Erythroblast (primary cell): Measurements from ENCODE around the gene IDH1.
"Not testable (repeated sequence)": the region's sequence is repeated elsewhere in the genome, so short reads cannot be mapped to it uniquely, and the experiment has no call there.

Experiments
- DNase-seq, 2 experiments: peaks; one replicate each; lab custom pipeline; 2025; lab: John Stamatoyannopoulos, UW
- GATA1 ChIP-seq: IDR thresholded peaks from 2 replicates; pipeline ENCODE4 v1.6.1; 2011; ENCODE audit warnings: low read depth, mild to moderate bottlenecking, control low read depth, low read length, moderate library complexity
- POLR2A ChIP-seq: IDR thresholded peaks from 2 replicates; pipeline ENCODE4 v1.6.1; 2011; ENCODE audit warnings: mild to moderate bottlenecking, low read length

Gene IDH1

DNA sequence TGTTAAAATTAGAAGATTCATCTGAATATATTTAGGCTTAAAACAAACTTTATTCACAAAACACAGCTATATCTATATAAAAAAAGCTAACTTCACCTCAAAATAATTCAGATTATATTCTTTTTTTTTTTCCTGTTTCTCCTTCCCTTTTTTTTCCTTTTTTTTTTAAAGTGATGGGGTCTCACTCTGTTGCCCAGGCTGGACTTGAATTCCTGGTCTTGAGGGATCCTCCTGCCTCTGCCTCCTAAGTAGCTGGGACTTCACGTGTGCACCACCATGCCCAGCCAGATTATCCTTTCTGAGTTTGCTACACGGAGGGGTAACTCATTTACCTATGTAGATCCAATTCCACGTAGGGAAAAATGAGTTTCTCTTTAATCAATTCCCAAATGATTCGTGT, 3.8 kb downstream of the IDH1 start:
- no peak for DNase-seq
- TF ChIP-seq GATA1: no peak
- no peak for TF ChIP-seq POLR2A

DNA sequence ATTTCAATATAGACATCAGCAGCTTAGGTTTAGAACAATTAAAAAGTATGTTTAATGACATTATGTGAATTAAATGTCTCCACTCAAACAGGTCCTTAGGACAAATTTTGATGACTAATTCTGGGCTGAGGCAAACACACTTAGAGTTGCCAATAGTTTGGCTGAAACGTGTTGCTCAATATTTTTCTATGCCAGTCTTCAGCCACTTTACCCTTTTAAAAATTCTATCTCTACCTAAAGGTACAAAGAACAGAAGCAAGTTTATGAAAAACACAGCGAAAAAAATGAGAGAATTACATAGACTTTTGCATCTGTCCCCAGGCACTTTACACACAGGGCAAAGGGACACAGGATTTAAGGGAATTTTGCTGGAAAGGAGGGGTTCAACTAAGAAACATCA, 4.5 kb downstream of the IDH1 start:
- TF ChIP-seq POLR2A: no peak
- no peak for TF ChIP-seq GATA1
- DNase-seq: peak; percentile 4 to 62

DNA sequence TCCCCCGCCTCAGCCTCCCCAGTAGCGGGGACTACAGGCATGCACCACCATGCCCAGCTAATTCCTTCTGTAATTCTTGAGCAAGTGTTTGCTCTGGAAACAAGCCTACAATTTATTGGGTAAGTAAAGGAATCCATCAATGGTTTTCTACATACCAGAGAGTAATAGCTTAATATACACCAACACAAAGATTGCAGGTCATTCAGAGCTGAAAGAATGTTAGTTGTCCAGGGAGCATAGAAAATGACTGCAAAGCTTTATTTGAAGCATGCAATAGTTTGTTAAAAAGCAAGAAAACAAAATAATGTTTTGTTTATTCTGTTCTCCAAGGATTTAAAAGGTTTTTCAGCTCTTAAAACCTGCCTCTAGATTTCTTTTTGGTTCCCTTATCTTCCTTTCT, 5.6 kb downstream of the IDH1 start:
- no peak for DNase-seq
- TF ChIP-seq GATA1: no peak
- TF ChIP-seq POLR2A: no peak

DNA sequence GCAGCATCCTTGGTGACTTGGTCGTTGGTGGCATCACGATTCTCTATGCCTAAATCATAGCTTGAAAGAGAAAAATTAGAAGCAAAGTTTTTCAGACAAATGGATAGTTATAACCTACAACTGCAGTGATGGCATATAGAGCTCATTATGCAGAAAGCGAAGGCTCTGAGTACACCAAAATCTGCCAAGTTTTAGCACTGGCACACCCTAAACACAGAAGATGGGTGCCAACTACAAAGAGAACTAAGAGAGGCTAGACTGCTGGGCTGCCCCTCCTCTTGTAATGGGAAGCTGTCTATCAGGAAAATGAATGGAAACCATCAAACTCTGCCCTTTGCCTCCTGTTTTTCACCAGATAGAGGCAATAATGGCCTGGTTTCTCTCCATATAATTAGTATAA, 6.3 kb downstream of the IDH1 start:
- DNase-seq: no peak
- TF ChIP-seq POLR2A (no peak), GATA1 (no peak)

DNA sequence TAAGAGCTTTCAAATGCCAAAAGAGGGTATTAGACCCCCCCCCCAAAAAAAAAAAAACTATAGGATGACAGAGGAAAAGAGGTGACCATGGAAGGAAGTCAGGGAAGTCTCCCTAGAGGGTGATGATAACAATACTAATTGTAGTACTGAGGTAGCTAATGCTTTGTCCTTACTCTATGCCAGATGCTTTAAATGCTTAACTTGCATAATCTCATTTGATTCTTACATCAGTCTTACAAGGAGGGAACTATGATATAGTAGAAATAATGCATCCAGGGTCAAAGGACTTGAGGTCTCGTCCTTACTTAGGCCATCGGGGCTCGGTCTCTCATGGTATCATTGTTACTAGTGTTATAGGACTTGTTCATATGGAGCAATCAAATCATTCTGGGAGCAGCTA, 9.1 kb downstream of the IDH1 start:
- no peak for DNase-seq
- TF ChIP-seq POLR2A: no peak
- no peak for TF ChIP-seq GATA1

DNA sequence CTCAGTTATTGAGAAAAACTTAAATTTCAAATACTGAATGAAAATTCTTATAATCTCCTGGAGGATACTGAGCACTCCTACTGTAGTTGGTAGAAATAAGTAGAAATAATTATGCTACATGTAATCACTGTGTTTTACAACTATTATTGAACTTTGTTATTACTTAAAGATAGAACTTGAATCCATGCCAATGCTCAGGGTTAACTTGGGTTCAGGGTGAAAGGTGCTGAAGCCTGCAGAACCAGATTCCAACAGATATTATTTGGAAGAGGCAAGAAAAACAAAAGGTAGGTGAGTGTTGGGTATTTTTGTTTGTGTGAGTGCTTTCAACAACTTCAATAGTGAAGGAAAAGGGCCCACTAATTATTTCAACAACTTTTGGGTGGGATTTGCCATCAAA, 10.4 kb downstream of the IDH1 start:
- no peak for TF ChIP-seq GATA1
- TF ChIP-seq POLR2A: no peak

DNA sequence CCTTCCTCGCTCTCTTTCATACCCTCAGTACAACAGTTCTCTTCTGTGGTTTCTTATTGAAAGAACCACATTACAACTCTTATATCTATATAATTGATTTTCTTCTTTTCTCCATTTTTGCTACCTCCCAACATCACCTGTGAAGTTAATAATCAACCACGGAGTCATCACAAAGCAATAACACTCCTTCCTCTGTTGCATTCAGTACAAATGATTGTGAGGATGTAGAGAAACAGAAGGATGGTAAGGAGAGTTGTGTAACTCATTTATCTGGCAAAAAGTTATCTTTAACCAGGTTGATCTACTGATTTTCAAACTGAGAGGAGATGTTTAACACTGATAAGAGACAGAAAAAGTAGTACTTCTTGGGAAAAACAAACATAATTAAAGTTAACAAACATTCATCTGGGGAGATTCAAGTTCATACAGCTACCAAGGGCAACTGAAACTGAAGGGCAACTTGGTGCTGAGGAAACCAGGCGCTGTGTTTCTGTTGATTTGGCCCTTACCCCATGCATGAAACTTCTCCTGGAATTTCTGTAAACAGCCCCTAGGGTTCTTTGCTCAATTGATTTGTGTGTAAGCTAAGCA, 14.2 kb downstream of the IDH1 start:
- DNase-seq: no peak
- TF ChIP-seq POLR2A: no peak
- no peak for TF ChIP-seq GATA1

More for the DNA sequence above, 10.4 kb downstream of the IDH1 start:
- DNase-seq: no peak

DNA sequence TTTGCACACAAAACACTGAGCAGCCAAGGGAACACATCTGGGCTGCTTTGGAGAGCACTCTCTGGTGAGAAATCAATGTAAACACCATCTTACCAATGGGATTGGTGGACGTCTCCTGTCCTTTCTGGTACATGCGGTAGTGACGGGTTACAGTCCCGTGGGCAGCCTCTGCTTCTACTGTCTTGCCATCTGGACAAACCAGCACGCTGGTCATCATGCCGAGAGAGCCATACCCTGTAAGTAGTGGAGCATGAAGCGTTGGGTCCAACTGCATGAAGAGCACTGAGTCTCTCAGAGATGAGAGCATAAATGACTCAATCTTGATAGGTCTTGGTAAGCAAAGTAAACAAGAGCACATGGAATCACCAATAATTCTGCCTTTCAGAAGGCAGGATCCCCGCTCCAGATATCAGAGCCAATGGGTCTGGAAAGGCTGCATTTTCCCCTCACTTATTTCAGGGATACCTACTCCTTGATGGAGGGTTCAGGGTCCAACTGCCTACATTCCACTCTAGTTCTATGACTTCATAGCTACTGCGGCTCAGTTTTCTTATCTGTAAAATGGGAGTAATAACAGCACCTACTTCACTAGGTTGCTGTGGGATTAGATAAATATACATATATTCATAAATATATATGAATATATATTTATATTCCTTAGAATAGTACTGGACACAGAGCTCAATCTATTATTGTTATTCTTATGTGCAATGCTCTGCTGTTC, 14.9 kb downstream of the IDH1 start:
- no peak for DNase-seq
- TF ChIP-seq GATA1 (no peak), POLR2A (no peak)

DNA sequence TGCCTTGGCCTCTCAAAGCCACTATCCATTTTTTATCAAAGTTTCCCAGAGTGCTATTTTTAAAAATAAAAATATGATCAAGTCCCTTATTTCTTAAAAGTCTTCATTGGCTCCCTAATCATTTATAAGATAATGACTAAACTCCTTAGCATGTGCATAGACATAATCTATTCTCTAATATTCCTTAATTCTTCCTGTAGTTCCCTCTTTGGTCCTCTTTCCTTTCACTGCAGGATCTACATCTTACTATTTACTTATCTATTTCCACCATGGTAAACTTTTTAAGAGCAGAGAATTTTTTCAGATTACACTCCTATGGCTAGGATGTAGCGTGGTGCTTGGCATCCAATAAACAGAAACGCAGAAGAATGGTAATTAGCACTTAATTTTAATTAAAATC, 19.0 kb downstream of the IDH1 start:
- DNase-seq: no peak
- TF ChIP-seq POLR2A (no peak), GATA1 (no peak)

DNA sequence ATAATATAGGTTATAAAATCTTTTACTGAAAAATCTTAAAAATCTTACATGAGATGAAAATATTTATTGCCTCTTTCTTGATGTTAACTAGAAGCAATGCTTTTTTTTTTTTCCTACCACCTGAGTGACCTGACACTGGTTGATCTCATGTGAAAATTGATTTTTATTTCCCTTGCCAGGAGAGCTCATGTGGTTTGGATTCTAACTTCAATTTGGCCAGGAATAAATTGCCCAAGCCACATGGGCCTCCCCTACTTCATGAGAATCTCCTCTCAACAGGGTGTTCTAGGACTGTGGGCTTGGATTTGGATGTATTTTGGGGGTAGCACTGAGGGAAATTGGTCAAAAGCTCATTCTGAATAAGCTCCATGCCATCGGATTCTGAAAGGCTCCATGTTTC, 20.1 kb downstream of the IDH1 start:
- TF ChIP-seq POLR2A (no peak), GATA1 (no peak)

DNA sequence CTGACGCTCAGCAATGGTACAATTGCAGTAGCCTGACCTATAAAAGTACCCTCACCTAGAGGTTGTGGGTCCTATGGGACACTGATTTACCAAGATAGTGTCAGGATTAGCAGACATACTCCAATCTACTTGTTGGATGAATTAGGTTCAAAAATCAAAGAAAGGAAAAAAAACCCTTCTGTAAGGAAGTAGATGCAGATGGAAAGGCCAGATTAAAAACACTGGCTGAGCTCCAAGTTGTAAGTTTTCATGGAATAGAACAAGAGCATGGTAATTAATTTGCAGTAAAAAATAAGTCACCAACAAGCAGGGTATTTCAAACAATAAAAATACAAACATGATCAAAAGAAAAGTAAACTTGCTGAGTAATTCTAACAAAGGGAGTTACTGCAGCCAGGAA, 26.4 kb downstream of the IDH1 start:
- TF ChIP-seq POLR2A (no peak), GATA1 (no peak)
- DNase-seq: no peak

More for the DNA sequence above, 20.1 kb downstream of the IDH1 start:
- DNase-seq: no peak

DNA sequence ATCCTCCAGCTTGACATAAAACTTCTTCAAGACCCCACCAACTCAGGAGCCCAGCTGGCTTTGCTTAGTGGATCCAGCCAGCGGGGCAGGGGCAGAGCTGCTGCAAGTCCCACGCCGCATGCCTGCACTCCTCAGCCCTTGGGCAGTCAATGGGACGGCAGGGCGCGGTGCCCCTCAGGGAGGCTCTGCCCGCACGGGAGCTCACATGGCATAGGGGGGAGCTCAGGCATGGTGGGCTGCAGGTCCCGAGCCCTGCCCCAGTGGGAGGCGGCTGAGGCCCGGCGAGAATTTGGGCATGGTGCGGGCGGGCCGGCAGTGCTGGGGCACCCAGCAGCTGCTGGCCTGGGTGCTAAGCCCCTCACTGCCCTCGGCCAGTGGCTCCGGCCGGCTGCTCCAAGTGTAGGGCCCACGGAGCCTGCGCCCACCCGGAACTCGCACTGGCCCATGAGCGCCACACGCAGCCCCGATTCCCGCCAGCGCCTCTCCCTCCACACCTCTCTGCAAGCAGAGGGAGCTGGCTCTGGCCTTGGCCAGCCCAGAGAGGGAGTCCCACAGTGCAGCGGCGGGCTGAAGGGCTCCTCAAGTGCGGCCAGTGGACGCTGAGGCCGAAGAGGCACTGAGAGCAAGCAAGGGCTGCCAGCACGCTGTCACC, 27.2 kb downstream of the IDH1 start:
- no peak for DNase-seq
- no peak for TF ChIP-seq POLR2A
- no peak for TF ChIP-seq GATA1

DNA sequence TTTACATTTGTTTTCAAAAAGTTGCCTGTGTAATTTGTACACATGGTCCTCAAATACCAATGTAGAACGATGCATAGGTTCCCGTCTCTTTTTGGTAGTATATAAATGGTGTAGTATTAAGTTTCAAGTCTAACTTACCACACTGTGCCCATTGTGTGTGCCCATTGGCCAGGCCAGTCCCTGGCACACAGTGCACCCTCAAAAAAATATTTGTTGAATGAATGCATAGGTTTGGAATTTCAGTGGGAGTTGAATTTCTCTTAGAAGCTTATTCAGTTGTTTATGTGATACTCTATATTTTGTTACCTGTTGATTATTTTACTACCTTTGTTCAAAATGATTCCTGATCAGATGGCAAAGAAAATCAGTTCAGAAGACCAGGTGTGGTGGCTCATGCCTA, 30.1 kb downstream of the IDH1 start:
- DNase-seq: no peak
- TF ChIP-seq POLR2A: no peak
- no peak for TF ChIP-seq GATA1

DNA sequence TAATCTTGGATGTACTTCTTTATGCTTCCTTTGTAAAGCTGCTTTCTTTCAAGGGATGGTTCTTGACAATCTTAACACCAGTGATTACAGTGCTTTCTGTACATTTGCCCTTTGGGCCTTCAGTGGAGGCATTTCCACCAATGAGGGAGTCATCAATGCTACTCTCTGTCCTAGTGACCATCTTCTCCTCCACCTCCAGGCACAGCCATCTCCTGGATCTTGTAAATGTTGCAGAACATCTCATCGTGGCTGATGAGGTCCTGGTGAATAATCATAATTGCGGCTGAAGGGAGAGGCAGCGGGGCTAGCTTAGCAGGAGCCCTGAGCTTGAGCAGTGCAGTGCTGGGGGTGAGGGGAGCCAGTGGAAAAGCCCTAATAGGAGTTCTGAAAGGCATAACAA, 32.5 kb downstream of the IDH1 start:
- peak in 1 of 2 experiments; percentile 49 for DNase-seq
- no peak for TF ChIP-seq GATA1
- TF ChIP-seq POLR2A: no peak

DNA sequence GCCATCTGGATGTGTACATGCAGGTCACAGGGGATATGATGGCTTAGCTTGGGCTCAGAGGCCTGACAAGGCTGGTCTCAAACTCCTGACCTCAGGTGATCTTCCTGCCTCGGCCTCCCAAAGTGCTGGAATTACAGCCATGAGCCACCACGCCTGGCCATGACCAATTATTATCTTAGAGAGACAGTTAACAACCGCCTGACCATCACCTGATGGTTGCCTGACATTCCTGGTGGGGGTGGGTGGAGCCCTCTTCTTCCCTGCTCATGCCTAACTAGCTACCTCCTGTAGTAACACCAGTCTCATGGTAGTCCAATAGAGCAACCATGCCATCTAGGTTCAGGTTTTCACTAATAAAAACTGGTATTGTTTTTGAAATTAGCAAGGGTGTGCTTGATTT, 33.0 kb downstream of the IDH1 start:
- not testable (repeated sequence) for DNase-seq
